SU-DHL-6 (cell line): ENCODE results near the gene MLANA.

Source experiments
- H2AFZ ChIP-seq: fragments of 200-600 bp; sonication (generic); 2 replicates; pipeline ENCODE4 v1.6.1; 2014; ENCODE audit warnings: low read depth, mild to moderate bottlenecking, moderate library complexity, mixed read lengths, antibody characterized with exemption, low read length; ENCODE audit not compliant: severe bottlenecking
- H3F3A ChIP-seq: fragments of 200-600 bp; shearing (Covaris generic); 2 replicates; pipeline ENCODE4 v1.6.0; 2016; ENCODE audit warnings: antibody characterized with exemption, mild to moderate bottlenecking; ENCODE audit not compliant: insufficient read depth
- H3K27ac ChIP-seq: fragments of 200-600 bp; sonication (generic); 2 replicates; pipeline ENCODE4 v1.5.1; 2016; ENCODE audit warnings: low read depth, mild to moderate bottlenecking, low read length, moderate library complexity, mixed read lengths
- H3K27me3 ChIP-seq: fragments of 200-600 bp; sonication (generic), shearing (Covaris generic); 2 replicates; pipeline ENCODE4 v1.6.0; 2014; ENCODE audit warnings: mild to moderate bottlenecking, low read length
- H3K36me3 ChIP-seq: fragments of 200-600 bp; sonication (generic); 2 replicates; pipeline ENCODE4 v1.6.1; 2014; ENCODE audit warnings: mild to moderate bottlenecking, low read length, mixed read lengths
- H3K4me2 ChIP-seq: fragments of 300-600, 200-600 bp; shearing (Covaris generic), sonication (generic); 2 replicates; pipeline ENCODE4 v1.6.0; 2014; ENCODE audit warnings: low read length, low read depth, mild to moderate bottlenecking; ENCODE audit not compliant: poor library complexity, severe bottlenecking
- H3K4me3 ChIP-seq: fragments of 200-600 bp; sonication (generic); 2 replicates; pipeline ENCODE4 v1.5.1; 2014; ENCODE audit warnings: antibody characterized with exemption, low read length, mild to moderate bottlenecking, mixed read lengths; ENCODE audit not compliant: insufficient read depth, poor library complexity, severe bottlenecking
- H3K79me2 ChIP-seq: fragments of 200-600 bp; sonication (generic); 2 replicates; pipeline ENCODE4 v1.6.1; 2014; ENCODE audit warnings: mild to moderate bottlenecking, low read length, moderate library complexity; ENCODE audit not compliant: insufficient read depth
- H3K9ac ChIP-seq: fragments of 200-600 bp; sonication (generic); 2 replicates; pipeline ENCODE4 v1.7.0; 2014; ENCODE audit warnings: mild to moderate bottlenecking, low read length
- H3K9me2 ChIP-seq: fragments of 200-600 bp; sonication (generic); replicated peaks from 2 replicates; pipeline ENCODE4 v1.6.1; 2014; ENCODE audit warnings: low read length; ENCODE audit not compliant: insufficient read depth
- H3K9me3 ChIP-seq: fragments of 200-600 bp; sonication (generic); 2 replicates; pipeline ENCODE4 v1.6.1; 2014; ENCODE audit warnings: low read length, mixed read lengths; ENCODE audit not compliant: insufficient read depth
- H4K20me1 ChIP-seq: fragments of 200-600 bp; sonication (generic); 2 replicates; pipeline ENCODE4 v1.6.1; 2014; ENCODE audit warnings: low read depth, mild to moderate bottlenecking, antibody characterized with exemption, low read length, moderate library complexity, mixed read lengths
- EZH2phosphoT487 ChIP-seq: fragments of 200-600 bp; sonication (generic), shearing (Covaris generic); conservative IDR thresholded peaks from 2 replicates; pipeline ENCODE4 v1.6.1; 2018; ENCODE audit warnings: mild to moderate bottlenecking, antibody characterized with exemption, low read length, moderate library complexity, mixed read lengths
- TF ChIP-seq, protein P1 (sequence below): fragments of 200-600 bp; sonication (generic); IDR thresholded peaks from one replicate; pipeline ENCODE4 v1.5.1; 2017; ENCODE audit warnings: antibody characterized with exemption, mild to moderate bottlenecking, low read length, moderate library complexity; ENCODE audit not compliant: insufficient read depth, poor library complexity, severe bottlenecking

Gene MLANA

DNA sequence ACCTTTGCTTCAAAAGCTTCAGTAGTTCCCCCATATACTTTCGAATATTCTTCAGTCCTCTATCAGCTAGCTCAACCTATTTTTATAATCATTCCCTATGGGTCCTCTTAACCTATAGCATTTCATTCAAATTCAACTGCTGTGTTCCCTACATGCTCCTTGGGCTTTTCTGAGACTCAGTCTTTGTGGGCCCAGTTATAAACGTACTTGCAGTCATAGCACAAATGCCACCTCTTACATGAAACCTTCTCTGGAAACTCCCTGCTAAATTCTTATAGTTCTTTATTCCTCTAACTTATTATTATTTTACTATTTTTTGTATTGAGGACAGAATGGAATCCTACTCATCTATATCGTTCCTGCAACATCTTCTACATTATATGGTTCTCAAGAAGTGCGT is 24.7 kb downstream of the MLANA start:
- Histone ChIP-seq H3K36me3 (no peaks in the 10 kb centered on the region), H3K4me3 (no peak overlapping the region), H3K9me2 (no peaks in the 10 kb centered on the region), H3K9ac (no peak overlapping the region), H3K27me3 (no peaks in the 10 kb centered on the region), H3F3A (no peaks in the 10 kb centered on the region), H4K20me1 (no peaks in the 10 kb centered on the region), H3K79me2 (no peaks in the 10 kb centered on the region), H3K9me3 (no peaks in the 10 kb centered on the region), H3K4me2 (no peak overlapping the region), H2AFZ (no peak overlapping the region), H3K27ac (no peak overlapping the region)
- TF ChIP-seq, protein P1, sequence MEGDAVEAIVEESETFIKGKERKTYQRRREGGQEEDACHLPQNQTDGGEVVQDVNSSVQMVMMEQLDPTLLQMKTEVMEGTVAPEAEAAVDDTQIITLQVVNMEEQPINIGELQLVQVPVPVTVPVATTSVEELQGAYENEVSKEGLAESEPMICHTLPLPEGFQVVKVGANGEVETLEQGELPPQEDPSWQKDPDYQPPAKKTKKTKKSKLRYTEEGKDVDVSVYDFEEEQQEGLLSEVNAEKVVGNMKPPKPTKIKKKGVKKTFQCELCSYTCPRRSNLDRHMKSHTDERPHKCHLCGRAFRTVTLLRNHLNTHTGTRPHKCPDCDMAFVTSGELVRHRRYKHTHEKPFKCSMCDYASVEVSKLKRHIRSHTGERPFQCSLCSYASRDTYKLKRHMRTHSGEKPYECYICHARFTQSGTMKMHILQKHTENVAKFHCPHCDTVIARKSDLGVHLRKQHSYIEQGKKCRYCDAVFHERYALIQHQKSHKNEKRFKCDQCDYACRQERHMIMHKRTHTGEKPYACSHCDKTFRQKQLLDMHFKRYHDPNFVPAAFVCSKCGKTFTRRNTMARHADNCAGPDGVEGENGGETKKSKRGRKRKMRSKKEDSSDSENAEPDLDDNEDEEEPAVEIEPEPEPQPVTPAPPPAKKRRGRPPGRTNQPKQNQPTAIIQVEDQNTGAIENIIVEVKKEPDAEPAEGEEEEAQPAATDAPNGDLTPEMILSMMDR: no peak
- TF ChIP-seq EZH2phosphoT487: no peak

DNA sequence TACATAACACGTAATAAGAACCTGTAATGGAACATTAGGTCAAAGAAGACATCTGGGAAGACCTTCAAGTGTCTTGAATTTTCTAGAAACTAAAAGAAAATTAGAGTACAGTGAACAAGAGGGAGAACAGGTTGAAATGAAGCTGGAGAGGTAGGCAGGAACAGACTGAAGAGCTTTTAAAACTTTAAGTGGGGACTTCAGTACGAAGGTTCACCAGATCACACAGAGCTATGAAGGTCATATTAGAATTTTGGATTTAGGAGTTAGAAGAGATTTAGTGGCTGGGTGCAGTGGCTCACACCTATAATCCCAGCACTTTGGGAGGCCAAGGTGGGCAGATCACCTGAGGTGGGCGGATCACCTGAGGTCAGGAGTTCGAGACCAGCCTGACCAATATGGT is 26.6 kb downstream of the MLANA start:
- no peaks in the 10 kb centered on the region for H3K27me3 ChIP-seq
- no peaks in the 10 kb centered on the region for H4K20me1 ChIP-seq
- no peak overlapping the region for H3K4me3 ChIP-seq
- H3K79me2 ChIP-seq: no peaks in the 10 kb centered on the region
- H2AFZ ChIP-seq: no peak overlapping the region
- 0 out of 2 replicates have a peak, but pooled peaks cover 3% of the 10 kb centered on the region for H3K36me3 ChIP-seq
- H3K9me2 ChIP-seq: no peaks in the 10 kb centered on the region
- no peak overlapping the region for H3K9ac ChIP-seq
- H3F3A ChIP-seq: no peaks in the 10 kb centered on the region
- no peak for TF ChIP-seq EZH2phosphoT487
- TF ChIP-seq, protein P1: no peak
- no peak overlapping the region for H3K27ac ChIP-seq
- H3K4me2 ChIP-seq: no peak overlapping the region
- H3K9me3 ChIP-seq: no peaks in the 10 kb centered on the region

DNA sequence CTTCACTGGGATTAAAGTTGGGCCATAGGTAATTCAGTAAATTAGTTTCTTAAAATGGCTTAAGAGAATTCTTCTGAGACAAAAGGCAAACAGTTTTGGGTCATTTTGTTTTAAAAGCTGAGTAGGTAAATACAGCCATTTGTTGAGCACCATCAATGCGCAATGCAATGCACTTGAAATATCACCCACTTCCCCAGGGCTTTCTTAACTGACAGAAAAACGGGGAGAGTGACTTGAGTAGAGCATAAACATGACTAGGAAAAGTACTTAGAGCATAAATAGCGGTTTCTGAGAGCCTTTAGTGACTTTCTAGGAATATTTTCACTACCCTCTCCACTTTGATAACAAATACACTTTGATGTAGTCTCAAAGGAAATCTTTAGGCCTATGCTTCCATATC is 27.2 kb downstream of the MLANA start:
- no peak overlapping the region for H3K9ac ChIP-seq
- H4K20me1 ChIP-seq: no peaks in the 10 kb centered on the region
- H3K4me2 ChIP-seq: no peak overlapping the region
- no peaks in the 10 kb centered on the region for H3K9me3 ChIP-seq
- H3K4me3 ChIP-seq: no peak overlapping the region
- TF ChIP-seq, protein P1: no peak
- no peak for TF ChIP-seq EZH2phosphoT487
- no peak overlapping the region for H3K27ac ChIP-seq
- H3K9me2 ChIP-seq: no peaks in the 10 kb centered on the region
- no peaks in the 10 kb centered on the region for H3K27me3 ChIP-seq
- H3K79me2 ChIP-seq: no peaks in the 10 kb centered on the region
- H3F3A ChIP-seq: no peaks in the 10 kb centered on the region
- no peak overlapping the region for H2AFZ ChIP-seq
- 0 out of 2 replicates have a peak, but pooled peaks cover 9% of the 10 kb centered on the region for H3K36me3 ChIP-seq
